ENCODE measurements around the gene TMC1.

Gene TMC1

DNA sequence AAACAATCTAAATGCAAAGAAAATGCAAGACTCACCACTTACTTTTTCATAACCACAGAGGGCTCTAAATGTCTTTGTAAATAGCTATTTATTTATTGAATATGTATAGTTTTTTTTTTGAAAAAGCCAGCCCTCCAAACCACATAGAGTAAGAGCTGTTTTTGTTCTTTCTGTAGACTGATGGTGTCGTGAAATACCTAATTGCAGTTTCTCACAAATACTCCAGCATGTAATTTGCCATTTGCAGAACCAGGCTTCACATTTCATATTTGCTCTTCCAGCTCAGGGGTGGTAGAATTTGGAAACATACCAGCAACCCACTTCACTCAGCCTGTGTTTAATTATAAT is 159.8 kb downstream of the TMC1 start:
- DNase-seq (ENCODE audit: low read depth) = no peak

DNA sequence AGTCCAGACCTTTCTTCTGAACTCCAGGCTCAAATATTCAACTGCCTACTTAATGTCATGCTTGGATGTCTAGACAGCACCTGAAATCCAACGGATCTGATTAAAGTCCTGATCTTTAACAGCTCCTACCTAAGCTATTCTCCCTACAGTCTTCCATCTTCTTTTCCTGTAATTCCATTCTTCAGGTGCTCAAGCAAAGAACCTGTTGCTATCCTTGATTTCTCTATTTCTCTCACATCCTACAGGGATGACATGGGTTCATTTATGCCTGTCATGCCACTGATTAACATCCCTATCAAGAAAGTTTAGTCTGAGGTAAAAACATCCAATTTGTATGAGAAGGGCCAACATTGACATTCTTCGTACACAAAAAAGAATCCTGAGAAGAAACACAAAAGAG is 163.2 kb downstream of the TMC1 start:
- no peak for DNase-seq (ENCODE audit: low read depth)

DNA sequence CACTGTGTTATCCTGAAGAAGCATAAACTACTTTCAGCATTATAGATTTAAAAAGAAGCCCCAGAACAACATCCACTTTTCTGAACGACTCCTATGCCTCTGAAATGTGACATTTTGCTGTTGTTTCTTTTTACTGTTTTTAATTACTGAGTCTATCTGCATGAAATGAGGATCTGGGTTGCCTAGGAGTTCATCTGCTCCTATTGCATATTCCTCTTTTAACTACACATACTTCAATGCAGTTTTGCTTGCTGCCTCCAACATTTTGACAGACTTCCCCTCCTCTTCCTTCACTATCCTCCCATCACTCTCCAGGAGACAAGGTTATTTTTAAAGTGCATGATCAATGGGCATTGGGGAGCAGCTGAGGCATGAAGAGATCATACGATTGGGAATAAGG is 164.5 kb downstream of the TMC1 start:
- no peak for DNase-seq (ENCODE audit: low read depth)

DNA sequence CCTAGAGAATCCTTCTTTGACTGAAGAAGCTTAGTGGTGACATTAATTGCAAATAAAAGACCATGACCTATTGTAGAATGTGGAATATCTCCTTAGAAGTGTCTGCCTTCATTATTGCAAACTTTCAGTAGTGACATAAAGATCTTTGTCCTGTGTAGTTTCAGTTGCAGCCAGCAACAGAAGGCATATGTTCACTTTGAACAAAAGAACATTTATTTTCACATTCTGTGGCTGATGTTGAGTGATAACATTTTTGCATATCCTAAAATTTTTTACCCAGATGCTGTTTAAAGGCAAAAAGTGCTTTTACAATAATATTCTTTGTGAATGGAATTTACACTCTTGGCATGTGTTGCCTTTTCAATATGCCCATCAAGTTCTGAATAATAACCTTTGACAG is 165.9 kb downstream of the TMC1 start:
- no peak for DNase-seq (ENCODE audit: low read depth)

DNA sequence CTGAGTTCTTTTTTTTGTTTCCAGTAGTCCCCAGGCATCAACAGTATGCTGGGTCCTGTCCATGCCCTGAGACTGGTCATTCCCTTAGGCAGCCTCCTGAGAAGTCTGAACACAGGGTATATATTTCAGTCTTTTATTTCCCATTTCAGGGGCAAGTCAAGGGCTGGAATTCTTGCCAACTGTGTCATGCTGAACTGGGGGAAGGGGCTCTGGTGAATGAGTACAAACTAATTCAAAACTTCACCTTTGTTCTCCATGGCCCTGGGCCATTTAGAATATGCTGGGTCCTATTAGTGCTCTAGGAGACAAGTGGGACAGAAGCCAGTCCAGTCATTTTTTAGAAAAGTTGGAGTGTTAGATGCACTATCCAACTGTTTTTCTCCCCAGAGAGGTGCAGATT is 170.3 kb downstream of the TMC1 start:
- DNase-seq (ENCODE audit: low read depth) = no peak

DNA sequence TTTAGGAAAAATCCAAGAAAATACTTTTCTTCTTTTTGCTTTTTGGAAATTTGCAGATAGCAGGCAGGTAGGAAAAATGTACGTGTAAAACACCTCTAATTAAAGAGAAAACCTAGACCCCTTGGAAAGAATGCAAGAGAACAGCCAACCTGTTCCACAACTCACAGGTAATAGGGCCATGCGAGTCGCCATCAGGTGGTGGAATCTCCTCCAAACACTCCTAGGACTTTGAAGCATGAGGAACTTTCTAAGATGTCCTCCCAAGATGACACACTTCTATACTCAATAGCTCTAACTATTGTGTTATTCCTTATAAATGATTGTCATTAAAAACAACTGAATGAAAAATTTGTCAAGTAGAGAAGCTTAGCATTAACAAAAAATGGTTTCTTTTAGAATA is 174.0 kb downstream of the TMC1 start:
- DNase-seq (ENCODE audit: low read depth) = no peak

DNA sequence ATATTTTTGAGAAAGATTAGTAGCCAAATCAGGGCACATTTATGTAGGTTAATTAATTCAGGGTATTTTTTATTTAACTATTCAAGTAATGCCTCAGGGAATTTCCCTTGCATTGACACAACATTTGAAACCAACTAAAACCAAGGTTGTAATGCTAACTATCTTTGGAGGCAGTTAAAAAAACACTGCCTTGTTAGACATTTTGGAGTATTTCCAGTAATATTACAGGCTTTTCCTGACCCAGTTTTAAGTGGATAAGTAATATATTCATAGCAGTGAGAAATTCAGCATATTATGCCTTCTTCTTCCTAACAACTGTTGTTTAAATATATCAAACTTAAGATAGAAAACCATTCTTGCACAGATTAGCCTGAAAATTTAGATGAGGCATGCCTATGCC is 175.1 kb downstream of the TMC1 start:
- DNase-seq (ENCODE audit: low read depth) = no peak

DNA sequence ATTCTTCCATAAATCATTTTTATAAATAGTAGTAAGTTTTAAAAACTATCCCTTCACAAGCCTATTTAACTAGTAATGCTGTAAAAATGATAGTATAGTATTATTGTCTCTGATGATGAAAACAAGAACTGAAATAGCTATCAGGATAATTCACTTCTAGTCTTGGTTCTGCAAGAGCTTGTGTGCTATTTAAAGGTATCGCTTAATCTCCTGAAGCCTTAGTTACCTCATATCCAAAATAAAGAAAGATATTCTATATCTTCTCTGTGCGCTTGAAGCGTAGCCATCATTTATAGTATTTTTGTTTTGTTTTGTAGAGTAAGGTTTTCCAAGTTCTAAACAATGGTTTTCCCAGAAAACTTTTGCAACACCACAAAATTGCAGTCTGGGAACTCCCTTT is 180.1 kb downstream of the TMC1 start:
- DNase-seq (ENCODE audit: low read depth) = no peak

DNA sequence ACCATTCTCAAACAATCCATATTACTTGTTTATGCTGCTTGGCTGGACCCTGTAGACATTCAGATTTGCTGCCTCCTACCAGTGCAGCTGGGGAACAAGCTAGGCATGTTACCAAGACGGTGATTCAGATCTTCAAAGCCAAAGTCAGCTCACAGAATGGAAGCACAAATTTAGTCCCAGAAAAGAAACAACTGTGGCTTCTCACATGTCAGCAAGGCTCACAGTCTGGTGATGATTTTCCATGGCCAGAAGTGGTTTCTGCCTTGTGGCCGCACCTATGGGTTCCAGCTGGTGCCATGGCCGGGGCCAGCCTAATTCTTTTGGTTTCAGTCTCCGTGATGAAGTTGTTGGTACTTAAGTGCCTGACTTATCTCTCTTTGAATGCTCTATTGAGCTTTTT is 182.2 kb downstream of the TMC1 start:
- no peak for DNase-seq (ENCODE audit: low read depth)

DNA sequence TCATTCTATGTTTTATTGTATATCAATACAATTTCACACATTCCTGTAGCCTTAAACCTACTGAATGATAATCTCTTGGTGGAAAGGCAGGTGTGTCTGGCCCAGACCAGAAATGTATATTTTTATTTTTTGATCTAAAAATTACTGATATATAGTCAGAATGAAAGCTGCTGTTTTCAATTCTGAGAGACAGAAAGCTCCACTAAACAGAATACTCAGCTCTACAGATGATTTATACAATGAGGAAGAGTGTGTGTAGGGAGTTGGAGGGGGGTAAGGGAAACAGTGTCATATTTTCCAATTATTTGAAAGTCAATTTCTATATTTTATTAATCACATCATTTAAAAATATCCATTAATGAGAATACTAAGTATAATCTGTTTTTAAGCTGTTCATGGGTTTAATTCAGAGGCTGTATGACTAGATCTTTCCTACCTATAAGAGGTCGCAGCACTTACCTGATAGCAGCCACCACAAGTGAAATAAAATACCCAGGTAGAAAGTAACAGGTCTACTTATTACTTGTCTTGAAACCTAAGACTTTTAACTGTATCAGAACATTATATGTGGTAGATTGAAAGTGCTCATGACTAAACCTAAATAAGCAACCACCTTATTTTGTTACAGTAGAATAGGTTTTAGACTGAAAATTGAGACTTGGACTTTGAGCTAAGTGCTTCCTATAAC is 183.4 kb downstream of the TMC1 start:
- DNase-seq (ENCODE audit: low read depth) = no peak

DNA sequence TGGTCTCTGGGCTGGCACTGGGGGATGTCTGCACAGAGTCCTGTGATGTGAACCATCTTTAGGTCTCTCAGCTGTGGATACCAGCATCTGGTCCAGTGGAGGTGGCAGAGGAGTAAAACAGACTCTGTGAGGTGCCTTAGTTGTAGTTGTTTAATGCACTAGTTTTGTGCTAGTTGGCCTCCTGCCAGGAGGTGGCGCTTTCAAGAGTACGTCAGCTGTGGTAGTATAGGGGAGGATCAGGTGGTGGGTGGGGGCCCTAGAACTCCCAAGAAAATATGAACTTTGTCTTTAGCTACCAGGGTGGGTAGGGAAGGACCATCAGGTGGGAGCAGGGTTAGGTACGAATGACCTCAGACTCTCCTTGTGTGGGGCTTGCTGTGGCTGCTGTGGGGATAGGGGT is 197.1 kb downstream of the TMC1 start:
- DNase-seq (ENCODE audit: low read depth) = no peak

DNA sequence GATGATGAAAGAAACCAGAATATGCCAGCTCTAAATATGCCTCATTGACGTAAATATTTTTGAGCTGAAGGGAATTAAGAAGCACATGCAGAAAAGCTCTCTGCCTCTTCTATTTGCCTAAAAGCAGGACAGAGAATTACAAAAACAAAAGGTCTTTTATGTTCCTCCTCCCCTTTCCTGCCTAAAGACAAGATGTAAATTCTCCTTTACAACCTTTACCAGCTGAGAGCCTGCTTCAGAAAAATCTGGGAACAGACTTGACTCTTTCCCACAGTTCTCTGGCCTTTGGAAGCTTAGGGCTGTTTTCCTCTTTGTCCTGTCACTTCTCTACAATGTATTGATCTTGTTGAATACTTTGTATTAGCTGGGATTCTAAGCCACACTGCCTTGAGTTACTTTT is 199.7 kb downstream of the TMC1 start:
- no peak for DNase-seq (ENCODE audit: low read depth)

DNA sequence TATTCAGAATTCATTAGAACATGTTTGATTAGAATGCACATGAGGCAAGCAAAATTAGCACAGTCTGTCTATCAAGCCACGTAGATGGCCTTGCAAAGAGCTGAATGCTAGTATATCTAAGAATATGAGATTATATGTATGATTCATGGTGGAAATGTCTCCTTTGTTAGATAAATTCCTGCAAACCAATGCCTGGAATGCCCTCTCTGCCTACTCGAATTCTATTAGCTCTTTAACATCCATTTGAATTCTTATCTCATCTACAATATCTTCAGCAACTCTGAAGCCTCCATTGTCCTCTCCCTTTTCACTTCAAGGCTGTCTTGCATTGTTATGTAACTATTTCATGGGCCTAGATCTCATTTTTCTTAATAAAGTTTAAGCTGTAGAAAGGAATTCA is 205.5 kb downstream of the TMC1 start:
- DNase-seq (ENCODE audit: low read depth) = no peak

DNA sequence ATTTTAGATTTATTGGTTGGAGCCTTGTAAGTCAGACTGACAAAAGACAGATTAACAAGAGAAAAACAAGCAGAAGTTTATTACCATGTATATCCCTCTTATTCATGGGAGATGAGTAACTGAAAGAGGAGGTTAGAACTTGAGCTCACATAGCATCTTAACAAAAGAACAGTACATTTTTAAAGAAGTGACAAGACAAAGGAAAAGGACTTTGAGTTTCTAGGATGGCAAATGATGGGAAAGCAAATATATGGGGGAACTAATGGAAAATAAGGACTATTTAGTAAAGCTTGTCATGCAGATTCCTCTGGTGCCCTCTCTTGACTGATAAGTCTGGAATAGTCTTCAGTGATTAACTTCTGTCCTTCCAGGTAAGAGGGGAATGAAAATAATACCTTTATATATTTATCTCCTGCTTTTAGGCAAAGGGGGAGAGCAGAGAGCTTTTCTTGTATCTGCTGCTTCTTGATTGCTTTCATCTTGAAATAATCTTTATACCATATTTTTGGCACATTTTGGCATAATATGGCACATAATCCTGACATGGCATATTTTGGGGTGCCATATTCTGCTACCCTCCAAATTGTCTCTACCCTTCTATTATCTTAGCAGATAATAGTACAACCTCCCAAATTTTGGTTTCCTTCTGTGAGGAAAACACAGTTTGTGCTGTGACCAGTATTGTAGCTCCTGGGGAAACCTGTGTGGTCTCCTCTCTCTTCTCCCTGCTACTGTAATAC is 206.8 kb downstream of the TMC1 start:
- DNase-seq (ENCODE audit: low read depth) = no peak

DNA sequence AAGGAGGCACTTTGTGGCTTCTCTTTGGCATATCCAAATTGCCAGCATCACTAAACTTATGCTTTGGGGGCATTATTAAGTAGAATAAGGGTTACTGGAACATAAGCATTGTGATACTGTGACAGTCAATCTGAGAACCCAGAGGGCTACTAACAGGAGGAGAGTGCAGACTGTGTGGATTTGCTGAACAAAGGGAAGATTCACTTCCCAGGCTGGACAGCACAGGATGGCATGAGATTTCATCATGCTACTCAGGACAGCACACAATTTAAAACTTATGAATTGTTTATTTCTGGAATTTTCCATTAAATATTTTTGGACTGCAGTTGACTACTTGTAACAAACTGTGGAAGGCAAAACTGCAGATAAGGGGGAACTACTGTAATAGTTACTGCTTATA is 212.5 kb downstream of the TMC1 start:
- DNase-seq (ENCODE audit: low read depth) = no peak

DNA sequence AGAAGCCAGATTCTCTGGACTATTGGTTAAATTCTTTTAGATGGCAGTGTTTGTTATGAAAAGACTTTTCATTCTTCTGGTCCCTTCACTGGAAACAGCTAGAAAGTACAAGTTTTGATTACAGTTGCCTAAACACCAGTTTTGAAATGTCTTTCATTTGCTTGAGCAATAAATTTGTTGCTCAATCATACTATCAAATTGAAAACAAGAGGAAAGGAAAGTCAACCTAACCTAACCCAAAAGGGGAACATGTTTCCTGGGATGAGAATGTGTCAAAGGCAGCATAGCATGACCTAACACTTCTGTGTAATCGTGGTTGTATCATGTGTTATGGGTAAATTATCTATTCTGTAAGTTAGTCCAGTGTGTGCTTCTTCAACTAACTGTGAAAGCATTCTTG is 213.2 kb downstream of the TMC1 start:
- no peak for DNase-seq (ENCODE audit: low read depth)

DNA sequence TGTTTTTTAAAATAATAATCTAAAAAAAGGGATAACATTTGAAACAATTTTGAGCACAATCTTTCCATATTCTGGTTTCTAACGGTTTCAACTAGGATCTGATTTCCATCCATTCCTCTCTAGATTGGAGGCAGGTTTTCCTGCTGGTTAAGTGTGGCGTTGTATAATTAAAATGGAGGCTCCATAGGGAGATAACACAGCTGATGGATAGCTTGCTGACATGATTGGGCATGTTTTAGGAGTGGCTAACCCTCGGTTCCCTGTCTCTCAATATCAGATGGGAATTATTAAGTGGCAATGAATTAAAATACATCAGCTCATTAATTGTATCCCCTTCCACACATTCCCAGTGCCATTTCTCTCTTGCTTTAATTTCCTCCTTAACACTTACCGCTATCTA is 222.4 kb downstream of the TMC1 start:
- DNase-seq (ENCODE audit: low read depth) = no peak

DNA sequence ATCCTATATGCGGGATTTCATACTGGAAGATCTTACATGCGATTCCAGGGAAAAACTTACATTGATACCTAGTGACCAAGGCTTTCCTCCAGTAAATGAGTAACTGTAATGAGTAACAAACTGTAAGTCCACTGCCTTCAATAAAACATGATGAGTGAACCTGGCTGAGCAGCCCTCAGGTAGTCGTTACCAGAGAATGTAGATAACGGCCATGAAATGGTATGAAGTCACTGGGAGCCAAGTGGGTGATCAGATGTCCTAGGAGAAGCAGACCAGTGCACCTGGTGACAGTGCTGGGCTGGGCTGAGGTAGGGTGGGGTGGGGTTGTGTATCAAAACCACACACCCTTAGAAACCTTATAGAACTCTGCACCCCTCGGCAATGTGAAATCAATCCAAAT is 227.9 kb downstream of the TMC1 start:
- no peak for DNase-seq (ENCODE audit: low read depth)

DNA sequence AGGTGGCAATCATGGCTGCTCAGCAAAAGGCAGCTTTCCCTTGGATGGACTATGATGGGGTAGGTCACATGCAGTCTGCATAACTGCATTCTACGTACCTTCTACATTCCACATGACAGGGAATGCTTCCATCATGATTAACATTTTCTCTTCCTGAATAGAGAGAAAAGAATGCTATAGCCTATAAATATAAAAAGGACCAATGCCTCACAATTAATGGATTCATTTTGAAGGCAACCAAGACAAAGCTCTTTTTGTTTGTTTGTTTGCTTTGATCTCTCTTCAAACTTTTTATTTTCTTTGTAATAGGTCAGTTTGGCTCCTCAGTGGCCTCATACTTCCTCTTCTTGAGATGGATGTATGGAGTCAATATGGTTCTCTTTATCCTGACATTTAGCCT is 230.1 kb downstream of the TMC1 start:
- DNase-seq (ENCODE audit: low read depth) = no peak

DNA sequence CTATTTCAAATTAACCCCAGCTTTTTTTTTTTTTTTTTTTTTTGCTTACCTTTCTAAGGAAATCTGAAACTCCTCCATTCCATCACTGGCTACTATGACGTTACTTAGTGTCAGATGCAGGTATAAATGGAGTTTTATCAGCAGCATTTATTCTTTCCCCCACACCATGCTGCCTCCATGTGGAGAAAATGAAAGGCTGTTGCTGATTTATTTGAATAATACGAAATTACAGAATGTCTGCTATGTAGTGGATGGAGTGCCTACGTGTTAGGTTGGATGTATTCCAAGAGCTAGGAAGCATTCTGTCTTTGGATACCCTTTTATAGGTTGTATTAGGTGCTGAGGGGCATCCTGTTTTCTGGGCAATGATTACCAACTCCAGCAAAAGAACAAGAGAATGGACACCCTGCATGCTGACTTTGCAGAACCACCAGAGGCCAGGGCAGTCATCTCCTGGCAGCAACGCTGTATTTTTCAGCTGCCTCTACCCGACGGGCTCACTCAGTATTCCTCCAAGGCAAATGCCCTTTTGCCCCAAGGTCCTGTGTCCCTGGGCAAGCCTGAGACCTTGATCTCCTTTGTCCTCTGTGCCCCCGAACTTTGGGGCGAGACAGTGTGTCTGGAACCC is 232.0 kb downstream of the TMC1 start:
- DNase-seq (ENCODE audit: low read depth) = no peak

DNA sequence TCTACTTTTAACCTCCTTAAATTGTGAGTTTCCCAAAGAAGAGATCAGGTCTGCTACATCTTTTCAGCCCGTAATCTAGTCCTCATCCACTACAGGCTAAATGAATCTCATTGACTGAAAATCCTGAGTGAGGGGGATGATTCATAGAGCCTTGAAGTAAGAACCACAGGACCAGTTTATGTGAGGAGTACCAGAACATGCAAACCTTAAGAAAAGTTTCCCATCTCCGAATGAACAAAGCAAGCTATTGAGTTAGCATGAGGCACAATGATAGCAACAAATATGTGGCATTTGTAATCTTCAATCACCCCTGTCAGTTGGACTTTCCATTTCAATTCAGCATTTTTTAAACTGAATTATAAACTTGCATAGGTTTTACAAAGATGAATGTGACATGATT is 234.4 kb downstream of the TMC1 start:
- DNase-seq (ENCODE audit: low read depth) = no peak

DNA sequence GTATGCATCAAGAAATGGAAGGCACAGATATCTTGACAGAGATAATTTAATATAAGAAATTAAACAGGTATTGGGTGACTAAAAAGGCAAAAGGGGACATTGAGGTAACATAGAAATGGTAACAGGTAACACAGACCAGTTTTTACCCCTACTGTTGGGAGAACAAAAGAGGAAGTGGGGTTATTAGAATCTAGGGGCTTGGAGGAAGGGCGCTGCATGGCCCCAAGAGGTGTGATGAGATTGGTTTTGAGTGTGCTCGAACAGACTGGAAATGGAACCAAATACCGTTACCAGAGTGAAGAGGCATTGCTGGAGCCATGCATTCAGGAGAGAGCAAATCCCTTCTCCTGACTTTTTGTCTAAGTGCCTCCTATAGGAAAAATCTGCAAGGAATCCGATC is 237.5 kb downstream of the TMC1 start:
- DNase-seq (ENCODE audit: low read depth) = no peak

DNA sequence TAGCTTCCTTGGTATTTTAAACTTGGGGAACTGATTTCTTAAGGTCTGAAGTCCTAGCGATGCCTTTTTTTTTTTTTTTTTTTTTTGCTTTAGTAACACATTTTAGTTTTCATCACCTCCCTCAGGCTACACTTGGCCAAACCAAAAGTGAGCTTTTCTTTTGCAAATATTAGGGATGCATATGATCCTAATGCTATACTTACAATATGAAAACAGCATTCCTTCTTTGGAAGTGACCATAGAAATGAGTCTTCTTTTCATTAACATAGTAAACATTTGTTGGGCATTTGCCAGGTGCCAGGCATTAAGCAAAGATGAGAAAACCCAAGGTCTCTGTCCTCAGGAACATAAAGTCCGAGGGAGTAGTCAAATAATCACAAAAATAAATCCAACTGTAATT is 241.6 kb downstream of the TMC1 start:
- no peak for DNase-seq (ENCODE audit: low read depth)

DNA sequence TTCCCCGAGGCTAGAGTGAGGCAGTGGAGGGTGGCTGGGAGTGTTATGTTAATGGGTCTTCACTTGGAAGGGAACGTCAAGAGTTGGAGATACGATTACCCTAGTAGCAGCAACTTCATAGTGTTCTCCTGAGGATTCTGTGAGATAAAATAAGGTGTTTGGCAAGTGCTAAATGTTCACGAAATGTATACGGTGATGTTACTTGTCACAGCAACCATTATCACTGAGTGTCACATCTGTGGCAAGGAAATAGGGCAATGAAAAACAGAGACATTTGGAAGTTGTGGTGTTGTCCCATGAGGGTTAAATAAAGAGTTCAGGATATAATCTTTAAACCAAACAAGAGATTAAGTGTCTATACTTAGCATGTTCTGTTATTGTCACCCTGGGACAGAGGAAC is 248.1 kb downstream of the TMC1 start:
- no peak for DNase-seq (ENCODE audit: low read depth)
